Uterus (tissue), 4 donors: ENCODE measurements around the gene GTF2B. TPM values are rescaled to one million over a fixed set of nuclear protein-coding genes. Genes with fewer than 3 reads are reported as not detected.
"Not testable (repeated sequence)": the region's sequence is repeated elsewhere in the genome, so short reads cannot be mapped to it uniquely, and the experiment has no call there.

ENCODE experiments used
- DNase-seq, 2 donors: peaks; one replicate each; pipeline ENCODE4 v3.0.0-alpha.2; 2019 to 2020
- H3K27ac ChIP-seq, 2 donors: fragments of 200-600 bp; sonication (generic); 1 replicate in 1 of 2; 2 replicates in 1 of 2; pipeline ENCODE4 v1.5.1; 2016 to 2018
- H3K27me3 ChIP-seq, 2 donors: fragments of 200-600 bp; sonication (generic); one replicate each; pipeline ENCODE4 v1.5.1; 2018 to 2019; ENCODE audit warnings: control low read depth in 1 of 2
- H3K36me3 ChIP-seq, 2 donors: fragments of 200-600 bp; sonication (generic); one replicate each; pipeline ENCODE4 v1.5.1; 2019; ENCODE audit warnings: control low read depth in 1 of 2
- H3K4me1 ChIP-seq, 2 donors: fragments of 200-600 bp; sonication (generic); one replicate each; pipeline ENCODE4 v1.5.1; 2018 to 2019; ENCODE audit warnings: control low read depth in 1 of 2
- H3K4me3 ChIP-seq, 2 donors: fragments of 200-600 bp; sonication (generic); 1 replicate in 1 of 2; 2 replicates in 1 of 2; pipeline ENCODE4 v1.5.1; 2018 to 2019; ENCODE audit warnings: mild to moderate bottlenecking in 1 of 2
- H3K9me3 ChIP-seq, 2 donors: fragments of 200-600 bp; sonication (generic); one replicate each; pipeline ENCODE4 v1.5.1; 2019; ENCODE audit warnings: control low read depth in 1 of 2
- CTCF ChIP-seq, 4 experiments: fragments of 200-600 bp in 2 of 4; fragments of 450-650 bp in 2 of 4; sonication (generic) in 2 of 4; IDR thresholded peaks; one replicate each; pipeline ENCODE4 v1.5.1; 2016 to 2019; ENCODE audit warnings: antibody characterized with exemption in 4 of 4, mild to moderate bottlenecking in 2 of 4, moderate library complexity in 1 of 4
- POLR2A ChIP-seq, 2 donors: fragments of 450-650 bp; IDR thresholded peaks; one replicate each; pipeline ENCODE4 v1.6.1; 2016; ENCODE audit warnings: antibody characterized with exemption in 2 of 2, mild to moderate bottlenecking in 1 of 2, moderate library complexity in 1 of 2
- intact Hi-C: fragments of 100-400 bp; cut with DNase I; formaldehyde crosslinking; loops from one replicate; pipeline ENCODE4 v1.15.1; 2023; ENCODE audit warnings: low total_unique reads
- total RNA-seq, 4 donors: library from RNA; depleted of rRNA in 3 of 4; stranded (reverse); fragments of >200 nt in 3 of 4; gene quantifications; one replicate each; pipeline versions ENCODE4 v1.1.0 to v1.2.4, GENCODE V29; 2014 to 2023
- donor health status: DM: yes; HTN: yes; CAD: no.

Gene GTF2B
- total RNA-seq, 4 donors from 2014 or later = 21.5 to 63.2 (median 42.0) TPM

- Histone ChIP-seq H3K36me3 (no peaks in the 10 kb centered on the region), H3K4me1 (no peaks in the 10 kb centered on the region), H3K4me3 (no peak overlapping the region), H3K27me3 (no peaks in the 10 kb centered on the region), H3K9me3 (peaks cover 0 to 2% of the 10 kb centered on the region in 2 donors), H3K27ac (no peak overlapping the region)
- no peak for DNase-seq
- no peak for TF ChIP-seq CTCF (IDR thresholded peaks at IDR 0.05)
- TF ChIP-seq POLR2A (IDR thresholded peaks at IDR 0.05) = no peak
- intact Hi-C loops = no loop called here
These were observed 31.9 kb upstream of the GTF2B start for GRCh38 chr1:88923224-88923623.

DNA sequence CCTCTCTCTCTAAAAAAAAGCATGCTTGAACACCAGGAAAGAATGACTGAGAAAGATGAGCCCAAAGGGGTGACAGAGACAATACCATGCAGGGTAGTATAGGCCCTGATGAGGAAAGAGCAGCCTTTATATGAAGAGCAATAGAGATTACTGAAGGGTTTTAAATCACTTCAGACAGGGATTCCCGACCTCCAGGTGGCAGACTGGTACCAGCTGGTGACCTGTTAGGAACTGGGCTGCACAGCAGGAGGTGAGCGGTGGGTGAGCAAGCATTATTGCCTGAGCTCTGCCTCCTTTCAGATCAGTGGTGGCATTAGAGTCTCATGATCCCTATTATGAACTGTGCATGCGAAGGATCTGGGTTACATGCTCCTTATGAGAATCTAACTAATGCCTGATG is 30.8 kb upstream of the GTF2B start:
- Histone ChIP-seq H3K4me3 (no peak overlapping the region), H3K27me3 (no peaks in the 10 kb centered on the region), H3K27ac (no peak overlapping the region), H3K4me1 (no peaks in the 10 kb centered on the region), H3K36me3 (no peaks in the 10 kb centered on the region), H3K9me3 (peaks cover 0 to 11% of the 10 kb centered on the region in 2 donors)
- TF ChIP-seq POLR2A (IDR thresholded peaks at IDR 0.05) (no peak), CTCF (IDR thresholded peaks at IDR 0.05) (no peak)
- intact Hi-C loops = no loop called here
- no peak for DNase-seq

DNA sequence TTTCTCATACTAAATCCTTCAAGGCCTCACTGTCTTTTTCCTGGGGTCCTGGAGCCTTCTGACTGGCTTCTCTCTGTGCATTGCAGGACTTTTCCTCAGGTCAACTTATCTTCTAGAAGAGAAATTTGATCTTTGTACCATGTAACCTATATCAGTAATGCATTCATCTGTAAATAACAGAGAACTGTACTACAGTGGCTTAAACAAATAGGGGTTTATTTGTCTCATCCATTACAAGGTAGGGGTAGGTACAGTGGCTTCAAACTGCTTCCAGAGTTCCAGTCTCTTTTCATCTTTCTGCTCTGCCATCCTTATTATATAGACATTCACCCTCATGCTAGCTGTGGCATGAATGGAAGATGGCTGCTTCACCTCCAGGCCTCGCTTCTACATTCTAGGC is 29.5 kb upstream of the GTF2B start:
- H3K36me3 ChIP-seq = no peaks in the 10 kb centered on the region
- H3K27ac ChIP-seq = no peak overlapping the region
- H3K9me3 ChIP-seq = peaks cover 0 to 15% of the 10 kb centered on the region in 2 donors
- TF ChIP-seq CTCF (IDR thresholded peaks at IDR 0.05) (no peak), POLR2A (IDR thresholded peaks at IDR 0.05) (no peak)
- no peaks in the 10 kb centered on the region for H3K4me1 ChIP-seq
- intact Hi-C loops = no loop called here
- DNase-seq = no peak
- H3K4me3 ChIP-seq = no peak overlapping the region
- H3K27me3 ChIP-seq = no peaks in the 10 kb centered on the region

DNA sequence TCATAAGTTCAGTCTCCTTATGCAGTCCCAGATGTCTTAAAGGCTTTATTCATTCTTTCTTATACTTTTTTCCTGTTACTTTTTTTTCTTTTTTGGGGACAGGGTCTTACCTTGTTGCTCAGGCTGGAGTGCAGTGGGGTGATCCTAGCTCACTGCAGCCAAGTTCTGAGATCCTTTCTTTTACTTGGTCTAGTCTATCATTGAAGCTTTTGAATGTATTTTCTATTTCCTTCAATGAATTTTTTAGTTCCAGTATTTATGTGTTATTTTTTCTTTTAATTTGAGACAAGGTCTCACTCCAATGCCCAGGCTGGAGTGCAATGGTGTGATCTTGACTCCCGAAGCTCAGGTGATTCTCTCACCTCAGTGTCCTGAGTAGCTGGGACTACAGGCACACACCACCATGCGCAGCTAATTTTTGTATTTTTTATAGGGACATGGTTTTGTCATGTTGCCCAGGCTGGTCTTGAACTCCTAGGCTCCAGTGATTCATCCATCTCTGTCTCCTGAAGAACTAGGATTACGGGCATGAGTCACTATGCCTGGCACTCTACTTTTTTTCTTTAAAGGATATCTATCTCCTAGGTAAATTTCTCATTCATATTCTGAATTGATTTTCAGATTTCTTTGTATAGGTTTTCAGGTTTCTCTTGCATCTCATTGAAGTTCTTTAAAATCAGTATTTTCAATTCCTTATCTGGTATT is 26.1 kb upstream of the GTF2B start:
- intact Hi-C loops = no loop called here
- H3K4me1 ChIP-seq = no peaks in the 10 kb centered on the region
- no peak overlapping the region for H3K4me3 ChIP-seq
- TF ChIP-seq POLR2A (IDR thresholded peaks at IDR 0.05) = no peak
- TF ChIP-seq CTCF (IDR thresholded peaks at IDR 0.05) = no peak
- H3K27ac ChIP-seq = no peak overlapping the region
- no peak for DNase-seq
- H3K9me3 ChIP-seq = peaks cover 0 to 15% of the 10 kb centered on the region in 2 donors
- no peaks in the 10 kb centered on the region for H3K27me3 ChIP-seq
- H3K36me3 ChIP-seq = no peaks in the 10 kb centered on the region

DNA sequence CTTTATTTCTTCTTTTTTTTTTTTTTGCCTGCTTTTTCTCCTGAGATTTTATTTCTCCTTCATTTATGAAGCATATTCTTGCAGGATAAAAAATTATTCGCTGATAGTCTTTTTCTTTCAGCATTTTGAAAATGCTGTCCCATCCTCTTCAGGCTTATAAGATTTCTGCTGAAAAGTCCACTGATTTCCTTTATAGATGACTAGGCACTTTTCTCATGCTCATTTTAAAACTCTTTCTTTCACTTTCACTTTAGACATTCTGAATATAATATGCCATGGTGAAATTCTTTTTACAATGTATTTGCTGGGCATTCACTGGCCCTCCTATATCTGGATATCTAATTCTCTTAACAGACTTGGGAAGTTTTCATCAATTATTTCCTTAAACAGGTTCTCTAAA is 25.5 kb upstream of the GTF2B start:
- intact Hi-C loops = no loop called here
- no peak for TF ChIP-seq POLR2A (IDR thresholded peaks at IDR 0.05)
- no peak for TF ChIP-seq CTCF (IDR thresholded peaks at IDR 0.05)
- no peak for DNase-seq
- Histone ChIP-seq H3K4me1 (no peaks in the 10 kb centered on the region), H3K36me3 (no peaks in the 10 kb centered on the region), H3K9me3 (peaks cover 0 to 15% of the 10 kb centered on the region in 2 donors), H3K4me3 (no peak overlapping the region), H3K27me3 (no peaks in the 10 kb centered on the region), H3K27ac (no peak overlapping the region)

DNA sequence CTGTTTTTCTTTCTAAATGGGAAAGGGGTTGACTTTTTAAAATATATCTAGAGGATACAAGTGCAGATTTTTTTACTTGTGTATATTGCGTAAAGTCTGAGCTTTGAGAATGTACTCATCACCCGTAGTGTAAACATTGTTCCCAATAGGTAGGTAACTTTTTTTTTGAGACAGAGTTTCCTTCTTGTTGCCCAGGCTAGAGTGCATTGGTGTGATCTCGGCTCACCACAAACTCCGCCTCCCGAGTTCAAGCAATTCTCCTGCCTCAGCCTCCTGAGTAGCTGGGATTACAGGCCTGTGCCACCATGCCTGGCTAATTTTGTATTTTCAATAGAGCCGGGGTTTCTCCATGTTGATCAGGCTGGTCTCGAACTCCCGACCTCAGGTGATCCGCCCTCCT is 20.4 kb upstream of the GTF2B start:
- H3K9me3 ChIP-seq, H3K27ac ChIP-seq, H3K4me1 ChIP-seq, H3K36me3 ChIP-seq, H3K4me3 ChIP-seq, intact Hi-C loops, DNase-seq, H3K27me3 ChIP-seq: not testable (repeated sequence)
